NCI-H2081 (cell line): ENCODE measurements around the gene KDSR.

Experiments used
- DNase-seq, 2 experiments: peaks; one replicate each; lab custom pipeline; 2025; lab: John Stamatoyannopoulos, UW

The KDSR gene

DNA sequence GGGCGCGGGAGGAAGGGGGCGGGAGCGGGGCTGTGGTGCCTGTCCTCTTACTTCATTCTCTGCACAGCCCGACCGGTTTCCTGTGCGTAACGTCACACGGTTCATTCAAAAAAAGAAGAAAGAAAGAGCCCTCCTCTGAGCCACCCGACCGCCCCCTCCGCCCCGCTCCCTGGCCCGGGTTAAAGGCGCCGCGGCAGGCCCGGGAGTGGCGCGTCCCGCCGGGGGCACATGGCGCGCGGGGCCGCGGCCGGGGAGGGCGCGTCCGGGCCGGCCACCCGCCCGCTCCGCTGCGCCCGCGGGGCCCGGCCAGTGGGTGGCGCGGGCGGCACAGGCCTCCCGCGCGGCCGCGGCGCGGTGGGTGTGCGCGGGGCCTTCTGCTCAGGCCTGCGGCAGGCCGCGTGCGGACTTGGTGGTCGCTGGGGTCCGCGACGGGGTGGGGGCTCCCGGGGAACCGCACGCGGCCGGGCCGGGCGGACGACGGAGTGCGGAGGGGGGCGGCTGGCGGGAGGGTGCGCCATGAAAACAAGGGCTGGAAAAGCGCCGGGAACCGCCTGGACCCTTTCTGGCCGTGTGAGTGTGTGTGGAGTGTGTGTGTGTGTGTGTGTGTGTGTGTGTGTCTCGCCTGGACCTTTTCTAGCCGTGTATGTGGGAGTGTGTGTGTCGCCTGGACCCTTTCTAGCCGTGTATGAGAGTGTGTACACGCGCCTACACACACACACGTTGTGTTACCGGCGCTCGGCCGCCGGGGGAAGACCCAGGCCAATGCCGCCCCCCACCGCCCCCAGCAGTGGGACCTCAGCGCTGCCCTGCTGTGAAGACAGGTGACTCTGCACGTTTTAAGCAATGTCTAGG lies 46.7 kb downstream of the KDSR start:
- peak; percentile 78 to 83 for DNase-seq

DNA sequence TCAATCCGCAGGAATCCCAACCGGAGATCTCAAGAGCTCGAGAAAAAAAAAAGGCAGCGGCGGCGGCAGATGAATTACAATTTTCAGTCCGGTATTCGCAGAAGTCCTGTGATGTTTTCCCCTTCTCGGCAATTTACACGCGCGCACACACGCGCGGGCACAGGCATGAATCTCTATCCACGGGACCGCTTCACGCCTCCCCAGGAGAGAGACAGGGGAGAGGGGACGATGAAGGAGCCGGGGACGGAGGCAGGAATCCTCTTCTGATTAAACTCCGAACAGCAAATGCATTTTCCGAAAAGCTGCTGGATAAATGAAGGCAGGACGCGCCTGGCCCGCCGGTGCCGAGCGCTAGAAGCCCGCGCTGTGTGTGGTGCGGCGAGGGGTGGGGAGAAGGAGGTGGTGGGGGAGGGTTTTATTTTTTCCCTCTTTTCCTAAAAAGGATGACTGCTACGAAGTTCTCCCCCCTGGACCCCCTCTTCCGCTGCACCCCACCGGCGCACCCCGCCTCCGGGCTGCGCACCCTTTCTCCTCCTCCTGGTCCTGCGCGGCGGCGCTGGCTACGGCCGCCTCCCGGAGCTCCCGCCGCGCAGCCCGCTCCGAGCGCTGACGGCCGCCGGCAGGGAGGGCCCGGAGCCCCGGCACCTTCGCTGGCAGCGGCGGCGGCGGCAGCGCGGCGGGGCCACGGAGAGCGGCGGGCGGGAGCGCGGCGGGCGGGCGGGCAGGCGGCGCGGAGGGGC lies 47.5 kb downstream of the KDSR start, which contains the start of gene BCL2:
Gene BCL2, minus strand, starts transcription at position 387 of the 740 bp plus-strand sequence.
- DNase-seq = peak; percentile 46 to 64

DNA sequence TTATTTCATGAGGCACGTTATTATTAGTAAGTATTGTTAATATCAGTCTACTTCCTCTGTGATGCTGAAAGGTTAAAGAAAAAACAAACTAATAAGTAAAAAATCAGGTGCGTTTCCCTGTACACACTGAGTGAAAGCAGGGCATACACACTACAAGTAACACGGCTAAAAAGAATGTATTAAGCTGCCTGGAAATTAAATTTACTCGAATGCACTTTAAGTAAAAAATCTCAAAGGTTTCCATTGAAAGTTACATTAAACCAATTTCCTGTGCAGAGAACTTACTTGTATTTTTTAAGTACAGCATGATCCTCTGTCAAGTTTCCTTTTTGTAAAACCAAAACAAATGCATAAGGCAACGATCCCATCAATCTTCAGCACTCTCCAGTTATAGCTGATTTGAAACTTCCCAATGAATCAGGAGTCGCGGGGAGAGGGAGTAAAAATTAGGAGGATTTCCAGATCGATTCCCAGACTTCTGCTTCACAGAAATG lies 48.1 kb downstream of the KDSR start:
- no peak for DNase-seq

DNA sequence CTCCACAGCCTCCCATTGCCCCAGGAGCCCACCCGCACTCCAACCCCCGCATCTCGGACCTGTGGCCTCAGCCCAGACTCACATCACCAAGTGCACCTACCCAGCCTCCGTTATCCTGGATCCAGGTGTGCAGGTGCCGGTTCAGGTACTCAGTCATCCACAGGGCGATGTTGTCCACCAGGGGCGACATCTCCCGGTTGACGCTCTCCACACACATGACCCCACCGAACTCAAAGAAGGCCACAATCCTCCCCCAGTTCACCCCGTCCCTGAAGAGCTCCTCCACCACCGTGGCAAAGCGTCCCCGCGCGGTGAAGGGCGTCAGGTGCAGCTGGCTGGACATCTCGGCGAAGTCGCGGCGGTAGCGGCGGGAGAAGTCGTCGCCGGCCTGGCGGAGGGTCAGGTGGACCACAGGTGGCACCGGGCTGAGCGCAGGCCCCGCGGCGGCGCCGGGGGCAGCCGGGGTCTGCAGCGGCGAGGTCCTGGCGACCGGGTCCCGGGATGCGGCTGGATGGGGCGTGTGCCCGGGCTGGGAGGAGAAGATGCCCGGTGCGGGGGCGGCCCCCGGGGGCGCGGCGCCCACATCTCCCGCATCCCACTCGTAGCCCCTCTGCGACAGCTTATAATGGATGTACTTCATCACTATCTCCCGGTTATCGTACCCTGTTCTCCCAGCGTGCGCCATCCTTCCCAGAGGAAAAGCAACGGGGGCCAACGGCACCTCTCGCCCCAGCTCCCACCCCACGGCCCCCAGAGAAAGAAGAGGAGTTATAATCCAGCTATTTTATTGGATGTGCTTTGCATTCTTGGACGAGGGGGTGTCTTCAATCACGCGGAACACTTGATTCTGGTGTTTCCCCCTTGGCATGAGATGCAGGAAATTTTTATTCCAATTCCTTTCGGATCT lies 48.8 kb downstream of the KDSR start:
- DNase-seq = peak; percentile 73 to 79

DNA sequence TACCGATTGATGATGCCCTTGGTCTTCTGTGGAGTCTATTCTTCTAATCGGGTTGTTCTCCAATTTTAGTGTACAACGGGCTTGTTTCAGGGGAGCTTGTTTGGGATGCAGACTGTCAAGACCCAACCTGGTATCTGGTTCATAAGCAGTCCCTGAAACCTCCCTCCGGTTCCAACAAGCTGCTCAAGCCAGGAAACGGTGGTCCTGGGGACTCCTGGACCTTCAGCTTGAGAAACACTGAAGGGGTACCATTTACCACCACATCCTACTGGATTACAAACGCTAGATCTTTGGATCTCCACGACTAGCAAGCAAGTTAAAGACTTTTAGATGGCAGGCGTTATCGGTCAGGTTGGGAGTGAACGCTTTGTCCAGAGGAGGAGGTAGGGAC lies 49.5 kb downstream of the KDSR start:
- no peak for DNase-seq

DNA sequence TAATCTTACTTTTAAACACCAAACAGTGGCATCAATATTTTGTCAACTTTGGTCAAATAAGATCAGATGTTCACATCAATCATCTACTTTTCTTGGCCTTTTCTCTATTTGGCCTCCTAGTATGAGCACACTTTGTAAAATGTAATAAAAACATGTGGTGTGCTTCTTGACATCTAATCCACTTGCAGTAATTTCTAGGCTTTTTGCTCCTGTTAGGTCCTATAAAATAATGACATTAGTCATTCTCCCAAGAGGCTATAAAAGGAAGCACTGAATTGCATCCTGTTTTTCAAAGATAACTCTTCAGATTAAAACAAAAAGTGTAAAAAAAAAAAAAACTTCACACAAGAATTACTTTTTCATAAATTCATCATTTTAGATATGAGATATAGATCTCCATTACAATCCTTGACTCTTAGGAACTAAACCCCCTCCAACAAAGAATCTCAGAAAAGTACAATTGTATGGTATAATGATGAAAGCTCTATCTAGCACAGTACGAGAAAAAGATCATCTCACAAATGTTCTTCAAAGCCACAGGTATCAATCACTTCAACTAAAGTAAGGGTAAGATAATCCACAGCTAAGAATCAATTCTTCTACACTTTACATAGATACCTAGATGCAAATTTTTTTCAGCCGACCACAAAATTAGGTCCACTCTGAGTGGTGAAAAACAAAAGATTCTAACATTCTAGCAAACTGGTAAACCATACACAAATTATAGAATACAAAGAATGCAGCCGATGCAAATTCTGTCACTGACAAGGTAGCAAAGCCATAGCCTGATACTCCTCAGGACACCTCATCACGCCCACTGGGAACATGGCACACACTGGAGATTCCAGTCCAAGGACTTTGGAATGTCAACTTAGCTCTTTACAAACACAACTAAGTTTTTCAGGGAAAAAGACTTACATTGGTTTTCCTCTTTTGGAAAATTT lies 50.1 kb downstream of the KDSR start:
- no peak for DNase-seq

DNA sequence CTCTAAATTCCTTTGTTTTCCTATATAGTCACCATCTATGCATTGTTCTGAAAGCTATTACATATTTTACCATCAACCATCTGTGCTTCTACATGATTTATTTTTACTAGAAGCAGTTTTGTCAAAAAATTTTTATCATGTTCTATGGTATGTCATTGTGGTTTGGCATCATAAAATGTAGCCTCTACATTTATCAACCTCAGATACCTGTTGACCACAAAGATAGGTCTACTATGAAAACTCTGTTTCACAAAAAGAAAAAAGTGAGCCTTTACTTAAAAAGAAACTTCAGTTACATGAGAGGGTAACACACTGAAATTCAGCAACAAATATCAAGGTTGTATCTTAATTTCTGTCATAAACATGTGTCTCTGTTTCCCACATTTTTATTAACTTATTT lies 51.1 kb downstream of the KDSR start:
- no peak for DNase-seq

DNA sequence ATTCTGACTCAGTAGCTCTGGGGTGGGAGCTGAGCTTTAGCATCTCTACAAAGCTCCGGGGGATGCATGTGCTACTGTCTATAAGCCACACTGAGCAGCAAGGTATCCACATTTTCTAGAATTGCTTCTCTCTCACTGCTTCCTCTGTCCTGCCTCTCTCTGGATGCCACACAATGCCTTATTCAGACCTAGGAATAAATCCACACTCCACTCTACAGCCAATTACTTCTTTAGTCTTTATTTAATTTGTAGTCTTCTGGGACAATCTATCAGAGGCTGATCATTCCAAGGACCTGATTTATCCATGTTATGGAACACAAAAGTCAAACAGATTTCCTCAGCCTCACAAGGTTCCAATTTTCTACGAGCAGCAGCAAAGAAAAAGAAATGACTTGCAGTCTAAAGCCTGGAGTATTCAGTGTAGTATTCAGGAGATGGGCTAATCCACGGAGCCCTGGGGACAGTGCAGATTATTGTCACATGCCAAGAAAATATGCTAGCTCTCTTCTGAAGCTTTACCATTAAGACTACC lies 51.8 kb downstream of the KDSR start:
- DNase-seq = no peak

DNA sequence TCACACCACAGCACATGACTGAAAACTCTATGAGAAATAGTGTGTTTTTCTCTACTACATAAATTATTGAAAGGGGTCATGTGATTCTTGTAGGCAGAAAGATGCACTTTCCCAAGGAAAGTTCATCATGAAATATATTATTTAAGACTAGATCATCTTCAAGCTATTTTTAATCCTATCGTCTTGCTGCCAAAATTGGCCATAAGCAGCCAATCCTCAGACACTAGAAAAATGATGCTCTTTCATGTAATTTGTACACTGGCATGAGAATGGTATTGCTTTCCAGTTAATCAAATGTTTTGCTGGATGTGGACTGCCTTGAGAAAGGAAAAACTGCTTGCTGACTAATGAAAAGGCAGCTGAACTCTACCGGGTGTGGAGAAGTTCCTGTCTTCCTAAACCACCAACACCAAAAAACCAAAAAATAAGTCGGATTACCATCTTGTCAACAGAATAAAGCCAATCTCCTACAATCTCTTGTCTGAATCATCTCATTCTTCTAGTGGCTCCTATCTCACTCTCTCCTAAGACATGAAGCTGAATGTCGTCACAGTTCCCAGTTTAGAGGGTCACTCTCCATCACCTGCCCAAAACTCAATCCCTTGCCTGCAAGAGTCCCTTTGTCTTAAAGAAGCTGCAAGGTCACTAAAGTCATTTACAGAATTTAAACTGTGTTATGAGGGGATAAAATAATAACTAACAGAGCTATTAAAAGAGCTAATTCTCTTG lies 52.8 kb downstream of the KDSR start:
- DNase-seq = no peak

DNA sequence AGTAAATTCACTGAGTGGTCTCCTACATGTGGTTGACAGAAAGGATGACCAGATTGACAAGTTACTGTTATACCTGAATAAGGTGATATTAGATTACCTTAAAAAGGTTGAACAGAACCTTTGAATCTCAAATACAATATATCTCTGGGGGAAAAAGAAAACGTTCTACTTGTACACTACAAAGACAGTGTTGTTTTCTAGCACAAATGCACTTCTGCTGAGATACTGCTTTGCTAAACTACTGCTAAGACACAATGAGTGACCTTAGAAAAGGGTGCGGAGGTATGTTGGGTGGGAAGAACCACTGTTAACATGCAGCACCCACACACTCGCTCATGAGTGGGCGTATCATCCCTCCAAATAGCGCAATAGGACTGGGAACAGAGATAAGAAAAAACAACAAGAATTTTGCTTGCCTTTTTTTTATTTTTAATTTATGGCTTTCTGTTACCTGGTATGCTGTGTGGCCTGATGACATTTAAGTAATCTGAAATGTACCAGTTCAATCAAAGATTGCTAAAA lies 53.5 kb downstream of the KDSR start:
- DNase-seq = no peak

DNA sequence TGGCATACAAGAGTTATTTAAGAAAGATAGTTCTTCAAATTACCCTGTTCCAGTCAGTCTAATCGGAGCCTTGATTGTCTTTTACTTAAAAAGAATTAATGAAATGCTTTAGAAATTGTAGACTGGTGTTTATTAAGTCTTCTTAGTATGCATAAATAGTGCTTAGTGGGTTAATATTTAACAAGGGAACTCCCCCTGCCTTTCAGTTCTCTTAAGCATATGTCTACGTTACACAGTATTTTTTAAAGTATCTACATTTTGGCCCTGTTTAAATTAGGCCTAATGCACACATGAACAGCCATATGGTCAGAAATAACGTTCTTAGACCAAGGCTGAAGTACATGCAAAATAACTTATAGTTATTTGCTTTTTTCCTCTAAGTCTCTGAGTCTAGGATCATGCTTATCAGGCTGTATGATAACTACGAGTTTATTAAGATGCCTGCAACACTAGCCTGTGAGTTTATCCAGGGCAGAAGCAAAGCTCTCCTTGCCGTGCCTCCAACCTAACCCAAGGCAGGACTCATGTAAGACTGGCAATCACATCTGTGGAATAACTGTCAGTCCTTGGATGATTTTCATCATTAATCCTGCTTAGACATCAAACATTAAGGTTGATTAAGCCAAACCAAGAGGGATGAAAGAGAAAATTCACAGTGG lies 54.1 kb downstream of the KDSR start:
- no peak for DNase-seq

DNA sequence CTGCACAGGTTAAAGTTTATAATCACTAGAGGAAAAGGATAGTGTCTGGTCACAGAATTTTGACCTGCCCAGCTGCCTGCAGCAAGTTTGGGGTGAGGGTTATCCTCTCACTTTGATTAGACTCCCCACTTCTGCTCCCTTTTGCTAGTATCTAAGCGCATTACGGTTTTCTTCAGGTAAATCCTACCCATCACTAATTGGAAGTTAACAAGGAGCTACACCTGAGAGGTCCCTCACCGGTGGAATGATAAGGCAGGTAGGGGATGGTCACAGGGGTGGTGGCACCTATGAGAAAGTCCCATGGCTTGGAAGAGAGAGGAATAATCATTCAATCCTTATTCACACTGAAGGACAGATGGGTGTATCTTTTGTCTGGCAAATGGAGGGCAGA lies 55.0 kb downstream of the KDSR start:
- no peak for DNase-seq

DNA sequence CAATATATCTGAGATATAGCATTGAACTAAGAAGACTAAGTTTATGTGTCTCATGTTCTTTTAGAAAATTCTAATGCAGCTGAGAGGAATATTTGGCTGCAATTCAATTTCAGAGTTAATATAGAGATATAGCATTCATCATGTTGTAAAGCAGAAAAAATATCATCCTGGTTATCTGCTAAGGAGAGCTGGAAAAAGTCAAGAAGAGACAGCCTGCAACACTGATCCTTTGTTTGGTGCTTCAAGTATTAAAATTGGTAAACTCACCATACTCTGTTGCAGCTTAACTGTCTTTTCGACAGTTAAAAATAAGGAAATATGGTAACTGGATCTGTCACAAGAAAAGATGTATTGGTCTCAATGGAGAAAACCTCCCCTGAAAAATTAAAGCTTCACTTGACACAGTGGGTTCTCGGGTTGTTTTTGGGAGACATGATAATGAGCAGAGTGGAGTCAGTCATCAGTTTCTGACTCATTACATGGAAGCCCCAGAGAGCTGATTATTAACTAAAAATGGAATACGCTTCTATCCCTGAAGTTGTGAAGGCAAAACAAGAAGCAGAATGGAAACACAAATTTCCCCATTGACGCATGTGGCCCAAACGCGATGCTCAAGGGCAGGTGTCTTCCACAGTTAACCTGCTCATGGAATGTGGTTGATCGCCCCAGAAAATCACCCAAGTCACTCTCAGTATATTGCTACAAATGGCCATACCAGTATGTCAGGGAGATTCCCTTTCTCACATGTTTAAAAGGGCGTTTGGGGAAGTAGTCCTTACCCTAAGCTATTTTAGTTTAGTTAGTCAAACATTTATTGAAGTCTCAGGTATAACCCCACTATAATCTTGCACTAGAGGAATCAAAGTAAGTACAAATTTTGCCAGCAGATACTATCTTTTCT lies 55.6 kb downstream of the KDSR start:
- no peak for DNase-seq

DNA sequence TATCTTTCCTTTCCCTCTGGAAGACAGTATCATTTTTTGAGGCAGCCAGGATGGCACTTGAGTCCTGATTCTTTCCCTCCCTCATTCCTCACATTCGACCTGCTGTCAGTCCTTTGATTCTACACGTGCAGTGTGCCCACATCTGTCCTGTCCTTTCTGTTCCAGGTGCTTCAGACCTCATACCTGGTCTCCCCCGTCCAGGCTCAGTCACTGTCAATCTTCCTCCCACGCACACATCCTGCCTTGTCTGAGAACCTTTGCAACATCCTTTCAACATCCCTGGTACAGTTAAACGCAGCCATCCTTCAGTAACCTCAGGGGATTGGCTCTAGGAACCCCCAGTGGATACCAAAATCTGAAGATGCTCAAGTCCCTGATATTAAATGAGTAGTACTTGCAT lies 57.6 kb downstream of the KDSR start:
- DNase-seq = no peak

DNA sequence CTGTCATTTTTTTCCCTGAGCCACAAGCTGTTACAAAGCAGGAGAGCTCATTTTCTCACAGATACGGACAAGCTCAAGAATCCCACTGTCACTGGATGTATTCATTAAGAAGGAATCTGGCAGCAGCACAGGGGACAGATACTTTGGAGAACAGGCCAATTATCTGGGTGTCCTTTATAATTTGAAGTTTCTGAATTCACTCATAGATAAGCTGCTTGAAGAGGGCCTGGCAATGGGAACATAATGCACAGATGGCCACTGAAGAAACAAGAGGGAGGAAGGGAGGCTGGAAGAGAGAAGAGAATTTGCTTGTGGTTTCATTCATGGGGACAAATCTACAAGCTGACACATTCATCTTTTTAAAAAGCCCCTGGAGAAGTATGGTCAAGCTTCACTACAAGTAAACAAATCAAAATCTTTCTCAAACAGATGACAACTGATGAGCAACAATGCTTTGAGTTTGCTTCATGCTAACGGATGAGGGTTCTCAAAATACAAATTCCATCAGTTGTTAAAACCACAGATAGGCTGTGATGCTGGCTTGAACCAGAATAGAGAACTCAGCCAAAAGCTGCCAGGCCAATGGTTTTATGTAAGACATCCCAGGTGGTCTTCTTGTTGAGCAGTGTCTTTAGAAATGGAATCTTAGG lies 59.3 kb downstream of the KDSR start:
- DNase-seq = no peak

DNA sequence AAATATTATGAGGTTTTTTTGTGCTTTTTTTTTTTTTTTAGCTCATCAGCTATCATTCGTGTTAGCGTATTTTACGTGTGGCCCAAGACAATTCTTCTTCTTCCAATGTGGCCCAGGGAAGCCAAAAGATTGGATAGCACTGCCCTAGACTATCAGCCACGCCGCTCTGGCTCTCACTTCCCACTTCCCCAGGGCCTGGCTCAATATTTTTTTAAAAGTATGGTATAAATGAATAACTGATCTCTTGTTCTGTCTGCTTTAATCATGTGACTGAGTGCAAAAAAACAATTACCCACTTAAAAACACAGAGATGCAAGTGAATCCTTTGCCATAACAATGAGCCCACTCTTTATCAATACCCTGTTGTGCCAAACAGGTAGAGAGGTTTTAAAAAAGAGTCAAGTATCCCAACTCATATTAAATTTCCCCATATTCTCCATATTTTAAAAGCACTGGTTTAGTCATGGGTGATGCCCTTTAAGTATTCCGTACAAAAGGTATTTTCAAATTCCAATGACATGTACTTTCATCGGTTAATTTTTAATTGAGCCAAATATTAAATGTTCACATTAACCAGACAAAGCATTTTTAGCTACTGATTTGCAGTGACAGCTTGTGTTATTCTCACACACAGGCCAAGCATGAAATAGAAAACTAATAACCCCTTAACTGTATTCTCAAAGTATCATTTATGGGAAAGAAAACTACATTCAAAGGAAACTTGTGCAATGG lies 60.0 kb downstream of the KDSR start:
- DNase-seq = no peak

DNA sequence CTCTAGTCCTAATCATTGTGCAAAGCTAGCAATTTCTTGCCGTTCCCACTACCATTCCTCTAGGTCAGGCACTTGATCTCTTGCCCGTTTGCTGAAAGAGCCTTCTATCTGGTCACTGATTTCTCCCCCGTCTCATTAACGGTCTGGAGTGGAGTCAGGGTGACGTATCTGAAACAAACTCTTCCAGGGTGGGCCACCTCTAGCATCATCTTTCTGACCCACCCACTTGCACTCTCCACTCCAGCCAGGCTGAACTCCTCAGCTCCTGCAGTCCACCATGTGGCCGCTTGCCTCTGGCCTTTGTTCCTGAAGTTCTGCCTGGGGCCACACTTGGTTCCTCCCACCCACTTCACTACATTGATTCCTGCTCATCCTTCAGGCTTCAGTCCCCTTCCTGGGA lies 60.8 kb downstream of the KDSR start:
- no peak for DNase-seq
